Body of pancreas (tissue), 4 donors: ENCODE measurements around the gene CRK.
"Not testable (repeated sequence)": the region's sequence is repeated elsewhere in the genome, so short reads cannot be mapped to it uniquely, and the experiment has no call there.

Source experiments
- CTCF ChIP-seq, 7 experiments: fragments of 450-650 bp in 4 of 7; fragments of 200-600 bp in 3 of 7; sonication (generic) in 3 of 7; IDR thresholded peaks; one replicate each; pipeline ENCODE4 v1.5.1; 2016 to 2019; ENCODE audit warnings: antibody characterized with exemption in 7 of 7
- POLR2A ChIP-seq, 3 donors: fragments of 450-650 bp; IDR thresholded peaks; one replicate each; pipeline ENCODE4 v1.6.1; 2016; ENCODE audit warnings: antibody characterized with exemption in 3 of 3, mild to moderate bottlenecking in 2 of 3

- not testable (repeated sequence) for TF ChIP-seq POLR2A, CTCF (IDR thresholded peaks at IDR 0.05)
These were observed 60.0 kb downstream of the CRK start for GRCh38 chr17:1395876-1396665.
